ENCODE measurements around the gene TMEM132E.

The TMEM132E gene

DNA sequence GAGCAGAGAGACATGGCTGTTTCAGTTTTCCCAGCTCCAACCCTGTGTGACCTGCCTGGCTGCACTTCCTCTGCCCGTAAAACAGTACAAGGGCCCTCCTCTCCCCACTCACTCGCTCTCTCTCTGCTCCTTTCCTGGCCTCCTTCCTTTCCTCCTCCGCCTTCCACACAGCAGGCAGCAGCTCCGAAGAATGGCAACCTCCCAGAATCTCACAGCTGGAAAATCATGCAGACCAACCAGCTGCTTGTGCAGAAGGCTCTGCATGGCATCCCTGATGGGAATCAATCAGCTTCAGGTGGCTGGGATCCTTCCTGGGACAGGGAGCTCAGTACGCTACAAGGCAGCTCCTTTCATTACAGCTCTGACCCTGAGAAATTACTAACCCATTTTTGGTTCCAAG is 27.4 kb downstream of the TMEM132E start:
- DNase-seq: no peak

DNA sequence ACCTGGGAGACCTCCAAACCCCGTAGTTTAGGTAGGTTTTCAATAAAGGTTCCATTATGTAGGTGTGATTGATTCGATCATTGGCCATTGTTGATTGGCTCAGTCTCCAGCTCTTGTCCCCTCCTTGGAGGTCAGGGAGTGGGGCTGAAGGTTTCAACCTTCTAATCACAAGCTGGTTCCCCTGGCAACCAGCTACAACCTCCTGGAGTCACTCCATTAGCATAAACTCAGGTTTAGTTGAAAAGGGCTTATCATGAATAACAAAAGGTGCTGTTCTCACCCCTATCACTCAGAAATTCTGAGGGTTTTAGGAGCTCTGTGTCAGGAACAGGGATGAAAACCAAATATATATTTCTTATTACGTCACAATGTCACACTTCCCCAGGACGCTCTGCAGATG is 28.5 kb downstream of the TMEM132E start:
- no peak for DNase-seq

DNA sequence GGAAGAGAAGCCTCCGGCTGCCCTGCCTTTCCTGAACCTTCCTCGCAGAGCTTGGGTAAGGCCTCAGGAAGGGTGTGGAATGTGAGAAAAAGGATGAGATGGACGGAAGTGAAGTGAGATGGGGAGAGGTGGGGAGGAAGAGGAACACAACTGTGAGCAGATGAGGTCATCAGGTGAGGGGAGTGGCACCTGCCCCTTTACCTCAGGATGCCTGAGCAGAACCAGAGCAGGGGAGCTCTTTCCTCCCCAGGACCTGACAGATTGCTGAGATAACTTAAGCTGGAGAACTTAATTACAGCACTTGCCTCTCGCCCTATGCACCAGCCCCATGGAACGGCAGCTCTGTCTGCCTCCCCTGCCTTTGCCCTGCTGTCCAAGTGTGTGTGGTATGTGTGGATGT is 29.8 kb downstream of the TMEM132E start:
- DNase-seq: no peak

DNA sequence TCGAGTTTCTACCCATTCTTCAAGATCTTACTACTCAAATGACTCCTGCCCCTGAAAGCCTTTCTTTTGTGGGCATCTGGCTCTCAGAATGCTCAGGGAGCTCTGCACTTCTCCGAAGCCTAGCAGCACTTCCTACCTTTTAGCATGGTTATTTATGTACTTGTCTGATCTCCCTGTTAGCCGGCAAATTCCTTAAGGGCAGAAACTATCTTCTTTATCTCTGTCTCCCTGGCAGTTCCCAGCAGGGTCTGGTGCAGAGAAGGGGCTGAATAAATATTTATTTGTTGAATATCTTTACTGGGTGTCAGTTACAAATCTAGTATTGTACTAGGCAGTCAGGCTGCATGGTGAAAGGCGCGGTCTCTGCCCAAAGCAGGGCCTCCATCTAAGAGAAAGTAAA is 30.7 kb downstream of the TMEM132E start:
- DNase-seq: no peak

DNA sequence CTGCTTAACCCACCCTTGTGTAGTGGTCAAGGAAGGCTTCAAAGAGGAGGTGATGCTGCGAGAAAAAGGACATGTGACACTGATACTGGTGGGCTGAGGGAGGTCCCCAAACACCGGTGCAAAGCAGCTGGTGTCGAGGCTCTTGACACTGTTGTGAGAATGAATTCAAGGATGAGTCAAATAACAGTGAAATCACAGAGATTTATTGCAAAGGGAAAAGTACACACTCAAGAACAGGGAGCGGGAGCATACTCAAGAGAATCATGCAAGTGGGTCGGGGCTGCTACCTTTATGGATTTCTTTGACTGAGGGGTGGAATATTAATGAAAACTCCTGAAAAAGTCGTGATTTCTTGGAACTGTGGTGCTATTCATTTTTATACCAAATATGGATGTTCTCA is 31.1 kb downstream of the TMEM132E start:
- DNase-seq: no peak

DNA sequence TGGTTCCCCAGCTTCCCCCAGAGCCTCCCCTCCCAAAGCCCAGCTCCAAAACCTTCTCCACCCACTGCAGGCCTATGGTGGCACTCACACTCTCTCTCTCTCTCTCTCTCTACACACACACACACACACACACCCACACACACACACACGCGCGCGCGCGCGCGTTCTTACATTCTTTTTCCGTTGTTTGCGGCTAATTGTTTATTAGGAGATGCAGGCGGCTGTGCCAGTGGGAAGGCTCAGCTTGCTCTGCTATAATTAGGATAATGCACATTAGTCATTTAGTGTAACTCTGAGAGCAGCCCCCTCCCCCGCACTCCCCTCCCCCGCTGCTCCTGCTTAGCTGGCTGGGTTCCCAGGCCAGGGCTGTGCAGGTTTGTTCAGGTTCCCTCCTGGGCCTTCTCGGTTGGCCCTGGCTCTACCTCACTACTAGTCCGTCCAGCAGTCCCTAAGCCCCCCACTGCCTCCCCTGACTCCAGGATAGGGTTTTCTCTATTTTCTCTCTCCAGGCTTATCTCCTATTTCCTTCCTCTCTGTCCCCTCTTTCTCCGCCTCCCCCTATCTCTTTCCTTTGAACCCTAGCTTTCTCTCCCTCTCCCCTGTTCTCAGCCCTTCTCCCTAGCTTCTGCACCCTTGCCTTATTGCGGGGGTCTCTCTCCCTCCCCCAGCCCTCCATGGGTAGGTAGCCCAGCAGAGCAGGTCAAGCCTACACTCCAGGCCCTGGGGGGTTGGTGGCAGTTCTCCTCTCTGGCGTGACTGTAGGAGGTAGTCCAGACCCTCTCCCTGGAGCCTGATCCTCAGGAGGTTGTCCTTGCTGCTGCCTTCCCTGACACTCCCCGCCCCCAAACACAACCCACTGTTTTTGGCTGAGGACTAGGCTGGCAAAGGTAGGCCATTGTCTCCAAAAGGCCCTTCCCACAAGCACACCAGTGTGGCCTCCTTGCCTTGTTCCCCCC is 34.0 kb downstream of the TMEM132E start:
- DNase-seq: peak in 2 of 14 donors; percentile 10 to 75

DNA sequence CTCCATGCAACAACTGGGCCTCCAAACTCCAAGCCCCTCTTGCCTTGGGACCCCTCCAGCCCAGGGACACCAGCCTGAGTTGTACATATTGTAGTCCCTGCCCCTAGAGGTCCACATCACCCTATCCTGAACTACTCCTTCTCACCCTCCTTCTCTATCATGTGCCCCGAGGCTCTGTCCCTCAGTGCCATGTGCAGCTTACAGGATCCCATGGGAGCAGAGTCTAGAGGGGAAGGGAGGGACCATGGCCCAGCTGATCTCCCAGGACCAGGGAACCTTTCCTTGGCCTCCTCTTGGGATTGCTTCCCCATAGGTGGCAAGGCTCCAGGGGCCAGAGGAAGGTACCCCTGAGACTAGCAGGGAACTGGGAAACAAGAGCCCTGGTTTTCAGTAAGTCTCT is 35.3 kb downstream of the TMEM132E start:
- no peak for DNase-seq

DNA sequence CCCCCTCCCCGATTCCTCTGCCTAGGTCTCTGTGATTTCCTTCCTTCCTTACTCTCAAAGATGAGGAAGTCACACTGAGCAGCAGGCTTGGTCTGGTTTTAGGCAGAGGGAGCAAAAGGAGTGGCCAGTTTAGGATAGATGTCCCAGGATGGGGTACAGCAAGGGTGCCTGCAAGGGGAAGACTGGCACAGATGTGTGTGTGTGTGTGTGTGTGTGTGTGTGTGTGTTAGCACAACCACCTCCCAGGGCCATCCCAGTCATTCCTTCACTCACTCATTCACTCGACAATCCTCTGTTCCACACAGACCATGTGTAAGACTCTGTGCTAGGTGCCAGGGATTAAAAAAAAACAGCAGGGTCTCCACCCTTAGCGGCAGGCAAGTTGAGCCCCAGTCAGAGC is 35.9 kb downstream of the TMEM132E start:
- DNase-seq: peak in 1 of 14 donors; percentile 17

DNA sequence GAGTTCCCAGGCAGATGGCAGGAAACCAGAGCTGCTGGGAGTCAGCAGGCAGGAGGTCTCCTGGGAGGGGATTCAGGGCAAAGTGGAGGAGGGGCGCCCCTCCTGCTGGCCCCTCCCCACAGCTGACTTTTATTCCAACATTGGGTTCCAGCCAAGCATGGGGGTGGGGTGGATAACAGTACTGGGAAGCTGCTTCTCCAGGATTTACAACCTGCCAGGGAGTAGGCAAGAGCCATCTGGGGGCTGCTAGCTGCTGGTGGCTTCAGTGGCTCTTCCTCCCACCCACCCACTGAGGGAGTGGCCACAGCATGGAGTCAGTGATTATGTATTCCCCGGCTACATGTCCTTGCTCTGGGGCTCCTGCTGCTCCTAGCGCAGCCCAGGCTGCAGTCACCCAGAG is 36.8 kb downstream of the TMEM132E start:
- DNase-seq: peak in 5 of 14 donors; percentile 5 to 33 (median 12)

DNA sequence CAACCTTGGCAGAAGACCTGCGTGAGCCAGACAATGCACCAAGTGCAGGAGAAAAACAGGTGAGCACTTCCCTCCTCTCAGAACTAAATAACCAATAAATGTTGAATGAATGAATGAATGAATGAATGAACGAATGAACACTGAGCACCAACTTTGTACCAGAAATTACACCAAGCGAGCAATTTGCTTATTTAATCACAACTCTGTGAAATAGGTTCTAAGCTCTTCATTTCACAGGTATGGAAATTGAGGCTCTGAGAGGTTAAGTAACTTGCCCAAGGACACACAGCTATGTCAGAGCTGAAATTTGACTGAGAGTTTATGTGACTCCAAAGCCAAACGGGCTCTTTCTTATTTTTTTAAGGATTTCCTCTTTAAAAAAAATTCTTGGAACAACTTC is 38.0 kb downstream of the TMEM132E start:
- DNase-seq: no peak

DNA sequence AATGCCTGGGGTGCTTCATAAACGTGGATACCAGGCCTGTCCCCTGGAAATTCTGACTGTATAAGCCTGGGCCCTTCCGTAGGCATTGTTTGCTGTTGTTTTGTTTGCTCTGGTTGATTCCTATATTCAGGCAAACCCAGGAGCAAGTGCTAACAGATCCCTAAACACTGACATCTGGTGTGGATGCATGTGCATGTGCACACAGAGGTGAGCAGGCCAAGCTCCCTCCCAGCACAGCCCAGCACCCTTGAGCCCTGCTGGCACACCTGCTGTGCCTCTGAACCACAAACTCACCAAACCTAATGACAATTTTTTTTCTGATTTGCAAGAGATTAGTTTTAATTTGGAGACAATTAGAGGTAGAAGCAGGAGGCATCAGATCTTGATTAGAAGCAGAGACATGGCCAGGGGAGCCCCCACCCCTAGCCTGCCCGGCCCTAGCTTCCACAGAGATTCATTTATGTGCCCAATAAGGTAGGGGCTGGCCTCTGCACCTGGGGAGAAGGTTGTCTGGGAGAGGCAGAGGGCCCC is 40.4 kb downstream of the TMEM132E start:
- DNase-seq: no peak

DNA sequence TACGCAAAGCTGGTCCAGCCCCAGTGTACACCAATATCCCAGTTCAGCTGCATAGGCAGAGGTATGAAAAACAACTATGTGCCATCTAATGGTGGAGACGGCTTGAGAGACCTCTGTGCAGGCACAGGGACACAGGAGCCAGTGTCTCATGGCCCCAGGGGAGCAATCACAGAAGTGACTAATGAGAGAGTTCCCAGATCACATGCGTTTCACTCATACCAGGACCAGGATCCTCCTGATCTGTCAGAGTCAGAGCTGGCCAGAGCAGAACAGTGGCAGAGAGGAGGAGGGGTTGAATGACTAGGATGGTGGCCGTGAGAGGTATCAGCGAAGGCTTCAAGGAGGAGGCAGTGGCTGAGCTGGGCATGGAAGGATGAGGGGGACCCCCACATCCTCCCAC is 41.1 kb downstream of the TMEM132E start:
- no peak for DNase-seq

DNA sequence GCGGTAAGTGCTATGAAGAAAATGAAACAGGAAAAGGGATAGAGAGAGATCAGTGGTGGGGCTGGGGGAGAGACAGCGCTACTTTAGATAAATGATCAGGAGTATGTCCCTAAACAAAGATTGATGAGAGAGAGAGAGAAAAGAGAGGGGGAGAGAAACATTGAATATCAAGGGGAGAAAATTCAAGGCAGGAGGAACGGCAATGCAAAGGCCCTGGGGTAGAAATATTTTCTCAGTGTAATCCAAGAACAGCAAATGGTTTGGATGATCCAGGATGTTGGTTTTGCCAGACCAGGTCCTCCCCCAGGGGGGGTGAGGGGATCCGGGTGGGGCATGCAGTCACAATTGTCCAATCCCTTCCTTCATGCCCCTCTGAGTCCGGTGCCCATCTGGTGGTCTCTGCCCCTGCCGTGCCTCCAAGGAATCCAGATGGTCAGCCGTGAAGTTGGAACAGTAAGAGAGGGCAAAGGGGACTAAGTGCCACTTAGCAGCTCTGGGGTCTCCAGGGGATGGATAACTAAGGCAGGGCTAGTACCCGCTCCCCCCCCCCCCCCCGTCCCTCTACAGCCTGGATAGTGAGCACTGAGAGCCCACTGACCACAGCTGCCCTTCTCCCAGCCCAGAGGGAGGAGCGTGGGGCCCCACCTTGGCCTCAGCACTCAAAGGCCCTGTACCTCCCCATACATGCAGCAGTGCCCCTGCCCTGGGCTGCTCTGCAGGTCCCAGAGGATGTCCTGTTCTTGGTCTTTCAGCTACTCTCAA is 43.7 kb downstream of the TMEM132E start:
- no peak for DNase-seq

DNA sequence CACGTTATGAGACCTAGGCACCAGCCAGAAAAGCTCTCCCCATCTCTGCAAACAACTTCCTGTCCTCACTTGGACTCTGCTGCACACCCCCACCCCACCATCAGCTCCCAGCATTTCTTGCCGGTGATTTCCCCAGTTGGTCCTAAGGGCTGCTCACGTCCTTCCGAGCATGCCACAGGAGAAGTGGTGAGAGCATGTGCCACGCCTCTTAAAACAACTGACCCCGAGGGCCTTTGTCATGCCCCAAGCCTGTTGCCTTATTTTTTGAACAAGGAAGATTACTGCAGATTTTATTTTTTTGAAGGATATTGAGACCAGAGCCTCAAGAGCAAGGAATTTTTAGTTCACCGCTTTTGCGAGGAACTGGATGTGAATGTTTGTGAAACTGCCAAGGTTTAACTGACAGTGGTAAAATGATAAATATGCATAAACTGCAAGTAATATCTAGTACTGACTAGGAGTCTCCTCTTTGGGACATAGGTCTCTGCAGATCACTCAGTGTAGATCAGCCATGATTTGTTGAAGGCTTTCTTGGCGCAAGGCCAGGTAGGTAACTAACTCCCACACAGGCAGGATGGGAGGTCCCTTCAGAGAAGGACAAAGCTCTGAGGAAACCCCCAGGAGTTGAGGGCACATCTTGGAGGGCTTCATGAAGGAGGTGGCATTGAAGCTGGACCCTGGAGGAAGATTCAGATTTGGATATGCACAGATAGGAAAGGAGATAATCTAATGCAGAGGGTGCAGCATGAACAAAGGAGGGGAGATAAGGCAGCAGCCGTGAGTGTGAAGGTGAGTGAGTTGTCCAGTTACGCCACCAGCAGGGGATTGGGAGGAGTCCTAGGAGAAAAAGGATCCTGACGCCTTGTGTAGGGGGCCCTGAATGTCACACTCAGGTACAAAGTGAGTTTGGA is 44.7 kb downstream of the TMEM132E start:
- DNase-seq: no peak

DNA sequence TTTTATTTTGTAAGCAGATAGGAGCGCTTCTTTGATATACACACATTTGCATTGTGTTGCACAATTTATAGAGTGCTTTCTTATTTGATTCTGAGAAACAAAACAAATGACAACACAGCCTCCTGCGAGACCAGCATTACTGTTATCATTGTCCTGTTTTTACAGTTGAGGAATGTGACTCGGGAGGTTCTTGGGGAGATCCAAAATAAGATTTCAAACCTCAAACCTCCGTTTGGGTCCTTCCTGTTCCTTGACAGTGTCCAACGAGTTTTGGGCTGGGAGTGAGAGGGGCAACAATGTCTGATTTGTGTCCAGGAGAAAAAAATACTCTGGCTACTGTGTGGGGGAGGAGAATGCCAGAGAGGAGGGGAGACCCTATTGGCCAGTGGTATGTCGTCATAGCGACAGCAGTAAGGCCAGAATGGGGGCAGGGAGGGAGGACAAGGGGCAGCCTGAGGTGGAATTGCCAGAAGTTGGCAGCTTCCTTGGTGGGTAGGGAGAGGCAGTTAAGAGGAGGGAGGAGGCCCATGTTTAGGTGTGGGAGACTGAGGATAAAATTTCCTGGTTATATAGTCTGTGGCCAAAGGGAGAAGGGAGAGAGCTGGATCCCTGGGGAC is 45.5 kb downstream of the TMEM132E start:
- DNase-seq: peak in 1 of 14 donors; percentile 17

DNA sequence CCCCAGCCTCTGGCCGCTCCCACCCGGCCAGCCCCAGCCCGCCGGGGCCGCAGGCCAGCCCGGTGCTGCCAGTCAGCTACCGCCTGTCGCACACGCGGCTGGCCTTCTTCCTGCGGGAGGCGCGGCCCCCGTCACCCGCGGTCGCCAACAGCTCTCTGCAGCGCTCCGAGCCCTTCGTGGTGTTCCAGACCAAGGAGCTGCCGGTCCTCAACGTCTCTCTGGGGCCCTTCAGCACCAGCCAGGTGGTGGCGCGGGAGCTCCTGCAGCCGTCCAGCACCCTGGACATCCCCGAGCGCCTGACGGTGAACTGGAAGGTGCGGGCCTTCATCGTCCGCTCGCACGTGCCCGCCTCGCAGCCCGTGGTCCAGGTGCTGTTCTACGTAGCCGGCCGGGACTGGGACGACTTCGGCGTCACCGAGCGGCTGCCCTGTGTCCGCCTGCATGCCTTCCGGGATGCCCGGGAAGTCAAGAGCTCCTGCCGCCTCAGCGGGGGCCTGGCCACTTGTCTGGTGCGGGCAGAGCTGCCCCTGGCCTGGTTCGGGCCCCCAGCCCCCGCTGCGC is 46.8 kb downstream of the TMEM132E start:
- DNase-seq: no peak

DNA sequence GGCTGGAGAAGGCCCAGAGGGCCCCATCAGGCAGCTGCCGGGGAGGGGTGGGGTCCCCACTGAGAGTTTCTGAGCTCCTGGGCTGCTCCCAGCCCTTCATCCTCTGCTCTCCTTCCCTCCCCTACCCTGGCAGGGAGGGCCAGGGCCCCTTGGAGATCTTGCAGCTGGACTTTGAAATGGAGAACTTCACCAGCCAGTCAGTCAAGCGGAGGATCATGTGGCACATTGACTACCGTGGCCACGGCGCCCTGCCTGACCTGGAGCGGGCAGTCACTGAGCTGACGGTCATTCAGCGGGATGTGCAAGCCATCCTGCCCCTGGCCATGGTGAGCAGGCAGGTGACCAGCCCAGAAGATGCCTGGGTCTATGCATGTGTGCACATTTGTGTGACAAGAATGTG is 49.5 kb downstream of the TMEM132E start:
- DNase-seq: no peak

DNA sequence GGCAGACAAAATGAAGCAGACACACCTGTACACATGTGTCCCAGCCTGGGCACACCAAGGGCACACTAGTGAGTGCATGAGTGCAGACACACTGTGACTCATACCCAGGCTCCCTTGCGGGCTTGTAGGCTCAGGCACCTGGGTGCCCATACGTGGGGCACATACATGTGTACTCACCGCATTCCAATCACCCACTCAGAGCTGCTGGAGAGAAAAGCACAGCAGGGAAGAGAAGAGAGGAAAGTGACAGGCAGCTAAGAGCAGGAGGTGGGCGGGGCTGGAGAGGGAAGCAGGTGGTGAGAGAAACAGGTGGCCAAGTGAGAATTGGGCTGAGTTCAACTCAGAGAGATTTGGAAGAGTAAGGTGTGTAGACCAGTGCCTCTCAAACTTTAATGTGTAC is 54.0 kb downstream of the TMEM132E start:
- DNase-seq: peak in 1 of 14 donors; percentile 72

DNA sequence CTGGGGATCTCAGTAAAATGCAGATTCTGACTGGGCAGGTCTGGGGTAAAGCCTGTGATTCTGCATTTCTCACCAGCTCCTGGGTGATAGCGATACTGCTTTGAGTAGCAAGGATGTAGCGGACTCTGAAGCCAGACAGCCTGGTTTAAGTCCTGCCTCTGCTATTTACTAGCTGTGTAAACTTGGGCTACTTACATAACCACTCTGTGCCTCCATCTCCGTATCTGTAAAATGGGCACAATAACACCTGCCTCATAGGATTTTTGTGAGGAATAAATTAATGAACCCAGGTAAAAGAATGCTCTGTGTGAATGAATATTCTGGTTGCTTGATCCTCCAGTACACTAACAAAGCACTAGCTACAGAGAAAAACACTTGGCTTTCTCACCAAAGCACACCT is 54.4 kb downstream of the TMEM132E start:
- no peak for DNase-seq

DNA sequence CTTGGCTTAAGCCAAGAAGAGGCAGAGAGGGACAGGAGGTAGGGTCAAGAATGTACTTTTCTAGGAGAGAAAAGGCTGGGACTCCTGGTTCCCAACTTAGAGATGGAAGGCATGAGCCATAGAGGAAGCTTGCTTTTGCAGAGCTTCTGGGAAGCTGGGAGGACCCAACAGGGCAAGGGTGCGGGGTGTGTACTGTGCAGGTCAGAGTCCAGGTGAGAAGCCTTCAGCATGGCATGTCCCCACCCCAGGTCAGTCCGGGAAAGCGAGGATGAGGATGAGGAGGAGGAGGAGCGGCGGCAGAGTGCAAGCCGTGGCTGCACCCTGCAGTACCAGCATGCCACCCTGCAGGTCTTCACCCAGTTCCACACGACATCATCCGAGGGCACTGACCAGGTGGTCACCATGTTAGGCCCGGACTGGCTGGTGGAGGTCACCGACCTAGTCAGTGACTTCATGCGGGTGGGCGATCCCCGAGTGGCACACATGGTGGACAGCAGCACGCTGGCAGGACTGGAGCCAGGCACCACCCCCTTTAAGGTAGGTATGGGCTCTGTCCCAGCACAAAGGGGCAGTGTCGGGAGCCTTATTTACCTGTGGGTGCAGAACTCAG is 55.3 kb downstream of the TMEM132E start:
- no peak for DNase-seq

DNA sequence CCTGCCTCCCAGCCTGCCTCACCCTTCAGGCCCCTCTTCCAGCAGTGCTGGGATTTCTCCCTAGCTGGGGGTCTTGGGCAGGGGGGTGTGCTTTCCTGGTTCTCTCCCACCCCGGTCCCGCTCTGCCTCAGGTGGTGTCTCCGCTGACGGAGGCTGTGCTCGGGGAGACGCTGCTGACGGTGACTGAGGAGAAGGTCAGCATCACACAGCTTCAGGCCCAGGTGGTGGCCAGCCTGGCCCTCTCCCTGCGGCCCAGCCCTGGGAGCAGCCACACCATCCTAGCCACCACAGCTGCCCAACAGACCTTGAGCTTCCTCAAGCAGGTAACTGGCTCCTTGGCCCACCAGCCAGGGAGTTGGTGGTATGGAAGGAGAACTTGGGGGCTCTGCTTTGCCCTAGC is 56.5 kb downstream of the TMEM132E start:
- DNase-seq: no peak
